ENCODE data around the gene OPRL1.

OPRL1 gene

DNA sequence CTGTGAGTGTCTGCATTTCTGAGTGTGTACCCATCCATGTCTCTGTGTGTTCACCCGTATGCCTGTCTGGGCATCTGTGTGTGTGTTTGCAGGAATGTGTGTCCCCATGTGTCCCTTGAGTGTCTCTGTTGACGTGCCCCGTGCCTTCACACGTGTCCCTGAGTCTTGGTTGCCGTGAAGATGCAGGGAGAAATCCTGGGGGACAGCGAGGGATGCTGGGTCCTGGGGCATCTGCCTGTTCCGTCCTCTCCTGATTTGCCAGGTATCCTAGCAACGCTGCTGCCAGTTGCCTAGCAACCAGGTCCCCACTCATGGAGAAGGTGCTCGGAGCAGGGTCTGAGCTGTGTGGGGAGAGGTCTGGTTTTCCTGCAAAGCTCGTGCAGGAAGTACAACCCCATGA, 10.3 kb downstream of the OPRL1 start:
- TF ChIP-seq EZH2 (IDR thresholded peaks at IDR 0.05; ENCODE audit: borderline replicate concordance, low read length): no peak
- TF ChIP-seq, protein P1, sequence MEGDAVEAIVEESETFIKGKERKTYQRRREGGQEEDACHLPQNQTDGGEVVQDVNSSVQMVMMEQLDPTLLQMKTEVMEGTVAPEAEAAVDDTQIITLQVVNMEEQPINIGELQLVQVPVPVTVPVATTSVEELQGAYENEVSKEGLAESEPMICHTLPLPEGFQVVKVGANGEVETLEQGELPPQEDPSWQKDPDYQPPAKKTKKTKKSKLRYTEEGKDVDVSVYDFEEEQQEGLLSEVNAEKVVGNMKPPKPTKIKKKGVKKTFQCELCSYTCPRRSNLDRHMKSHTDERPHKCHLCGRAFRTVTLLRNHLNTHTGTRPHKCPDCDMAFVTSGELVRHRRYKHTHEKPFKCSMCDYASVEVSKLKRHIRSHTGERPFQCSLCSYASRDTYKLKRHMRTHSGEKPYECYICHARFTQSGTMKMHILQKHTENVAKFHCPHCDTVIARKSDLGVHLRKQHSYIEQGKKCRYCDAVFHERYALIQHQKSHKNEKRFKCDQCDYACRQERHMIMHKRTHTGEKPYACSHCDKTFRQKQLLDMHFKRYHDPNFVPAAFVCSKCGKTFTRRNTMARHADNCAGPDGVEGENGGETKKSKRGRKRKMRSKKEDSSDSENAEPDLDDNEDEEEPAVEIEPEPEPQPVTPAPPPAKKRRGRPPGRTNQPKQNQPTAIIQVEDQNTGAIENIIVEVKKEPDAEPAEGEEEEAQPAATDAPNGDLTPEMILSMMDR (IDR thresholded peaks at IDR 0.05; ENCODE audit: low read length): no peak
- Histone ChIP-seq H3K9me2 (ENCODE audit: low read depth, low read length) (no peaks in the 10 kb centered on the region), H3K9ac (ENCODE audit: low read length) (no peak overlapping the region), H2AFZ (ENCODE audit: low read length) (no peak overlapping the region), H4K20me1 (ENCODE audit: insufficient read depth, low read length) (no peaks in the 10 kb centered on the region), H3K4me1 (ENCODE audit: insufficient read depth, low read length, severe bottlenecking) (no peaks in the 10 kb centered on the region), H3K27me3 (ENCODE audit: insufficient read depth, low read length) (peaks cover 6% of the 10 kb centered on the region; the same call in 1 of the 2 replicates), H3K27ac (ENCODE audit: low read depth, low read length, poor library complexity, severe bottlenecking) (no peak overlapping the region), H3K4me2 (ENCODE audit: low read length) (no peak overlapping the region), H3K4me3 (ENCODE audit: low read depth, low read length, poor library complexity, severe bottlenecking) (no peak overlapping the region), H3F3A (ENCODE audit: insufficient read depth, low read length) (no peaks in the 10 kb centered on the region), H3K9me3 (ENCODE audit: low read length) (0 out of 2 replicates have a peak, but pooled peaks cover 3% of the 10 kb centered on the region), H3K36me3 (ENCODE audit: insufficient read depth, low read length) (no peaks in the 10 kb centered on the region; the same call in 1 of the 2 replicates), H3K79me2 (ENCODE audit: insufficient read depth, low read length) (no peaks in the 10 kb centered on the region)

DNA sequence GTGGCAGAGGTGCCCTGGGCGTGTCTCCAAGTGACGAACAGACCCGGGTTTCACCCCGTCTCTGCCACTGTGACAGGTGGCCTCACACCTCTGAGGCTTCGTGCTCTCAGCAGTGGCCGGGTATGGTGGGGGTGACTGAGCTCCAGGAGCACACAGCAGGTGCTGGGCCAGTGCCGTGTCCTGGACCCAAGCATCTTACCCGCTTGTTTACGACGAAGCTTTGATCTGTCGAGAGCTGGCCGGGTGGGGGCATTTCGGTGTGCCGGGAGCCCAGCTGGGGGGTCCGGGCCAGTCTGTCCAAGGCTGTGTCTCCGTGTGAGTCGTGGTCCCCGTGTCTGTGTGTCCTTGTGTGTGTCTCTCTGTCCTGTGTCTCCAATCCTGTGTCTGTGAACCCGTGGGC, 11.5 kb downstream of the OPRL1 start:
- TF ChIP-seq, protein P1 (IDR thresholded peaks at IDR 0.05; ENCODE audit: low read length): no peak
- Histone ChIP-seq H3K4me2 (ENCODE audit: low read length) (no peak overlapping the region), H3K9me2 (ENCODE audit: low read depth, low read length) (no peaks in the 10 kb centered on the region), H2AFZ (ENCODE audit: low read length) (no peak overlapping the region), H3K27ac (ENCODE audit: low read depth, low read length, poor library complexity, severe bottlenecking) (no peak overlapping the region), H3K9me3 (ENCODE audit: low read length) (0 out of 2 replicates have a peak, but pooled peaks cover 3% of the 10 kb centered on the region), H3F3A (ENCODE audit: insufficient read depth, low read length) (no peaks in the 10 kb centered on the region), H3K4me1 (ENCODE audit: insufficient read depth, low read length, severe bottlenecking) (no peaks in the 10 kb centered on the region), H3K27me3 (ENCODE audit: insufficient read depth, low read length) (peaks cover 6% of the 10 kb centered on the region; the same call in 1 of the 2 replicates), H3K79me2 (ENCODE audit: insufficient read depth, low read length) (no peaks in the 10 kb centered on the region), H4K20me1 (ENCODE audit: insufficient read depth, low read length) (no peaks in the 10 kb centered on the region), H3K4me3 (ENCODE audit: low read depth, low read length, poor library complexity, severe bottlenecking) (no peak overlapping the region), H3K36me3 (ENCODE audit: insufficient read depth, low read length) (no peaks in the 10 kb centered on the region; the same call in 1 of the 2 replicates), H3K9ac (ENCODE audit: low read length) (no peak overlapping the region)

DNA sequence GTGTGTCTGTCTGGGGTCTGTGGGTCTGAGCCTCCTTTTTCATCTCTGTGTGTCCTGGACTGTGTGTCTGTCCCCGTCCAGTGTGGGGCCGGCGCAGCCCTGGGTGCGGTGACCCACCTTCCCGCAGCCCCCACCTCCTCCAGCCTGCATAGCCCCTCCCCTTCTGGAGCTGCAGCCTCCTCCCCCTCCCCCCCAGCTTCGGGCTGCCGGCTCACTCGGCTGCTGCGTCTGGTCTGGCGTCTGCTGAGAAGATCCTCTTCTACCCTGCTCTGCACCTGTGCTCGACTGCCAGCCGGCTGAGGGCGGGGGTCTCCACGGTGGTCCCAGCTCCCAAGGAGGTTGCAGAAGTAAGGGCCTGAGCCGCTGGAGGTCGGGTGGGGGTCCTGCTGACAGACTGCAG, 11.9 kb downstream of the OPRL1 start:
- H3K4me3 ChIP-seq (ENCODE audit: low read depth, low read length, poor library complexity, severe bottlenecking): no peak overlapping the region
- H3K79me2 ChIP-seq (ENCODE audit: insufficient read depth, low read length): no peaks in the 10 kb centered on the region
- no peaks in the 10 kb centered on the region for H4K20me1 ChIP-seq (ENCODE audit: insufficient read depth, low read length)
- peaks cover 6% of the 10 kb centered on the region; the same call in 1 of the 2 replicates for H3K27me3 ChIP-seq (ENCODE audit: insufficient read depth, low read length)
- no peaks in the 10 kb centered on the region for H3K9me2 ChIP-seq (ENCODE audit: low read depth, low read length)
- H3K27ac ChIP-seq (ENCODE audit: low read depth, low read length, poor library complexity, severe bottlenecking): no peak overlapping the region
- no peak for TF ChIP-seq EZH2 (IDR thresholded peaks at IDR 0.05; ENCODE audit: borderline replicate concordance, low read length)
- TF ChIP-seq, protein P1 (IDR thresholded peaks at IDR 0.05; ENCODE audit: low read length): no peak
- H2AFZ ChIP-seq (ENCODE audit: low read length): no peak overlapping the region
- H3K4me2 ChIP-seq (ENCODE audit: low read length): peak overlapping the region; percentile 12; the same call in 1 of the 2 replicates
- no peak overlapping the region for H3K9ac ChIP-seq (ENCODE audit: low read length)
- 0 out of 2 replicates have a peak, but pooled peaks cover 3% of the 10 kb centered on the region for H3K9me3 ChIP-seq (ENCODE audit: low read length)
- H3K36me3 ChIP-seq (ENCODE audit: insufficient read depth, low read length): no peaks in the 10 kb centered on the region; the same call in 1 of the 2 replicates
- no peaks in the 10 kb centered on the region for H3F3A ChIP-seq (ENCODE audit: insufficient read depth, low read length)
- H3K4me1 ChIP-seq (ENCODE audit: insufficient read depth, low read length, severe bottlenecking): no peaks in the 10 kb centered on the region
